Measurements from ENCODE around the gene CERS6. TPM values are rescaled to one million over a fixed set of nuclear protein-coding genes. Genes with fewer than 3 reads are reported as not detected.

The CERS6 gene
- total and polyA plus RNA-seq, 2 experiments from 2014 or later, result 8.3 to 16.0 TPM

GRCh38 chr2:168550670-168551069 is 94.6 kb downstream of the CERS6 start:
- in situ Hi-C loops (cut with MboI), result no loop called here
- no peak for DNase-seq
- Histone ChIP-seq H2AFZ (no peak overlapping the region), H3K4me3 (no peak overlapping the region), H3K27me3 (replicated peaks; ENCODE audit: insufficient read depth) (no peaks in the 10 kb centered on the region), H3K9ac (no peak overlapping the region), H3K4me2 (ENCODE audit: unreplicated experiment) (no peak overlapping the region), H3F3A (ENCODE audit: insufficient read depth) (peaks cover 14% of the 10 kb centered on the region), H3K27ac (no peak overlapping the region), H4K20me1 (ENCODE audit: insufficient read depth) (no peaks in the 10 kb centered on the region), H3K36me3 (ENCODE audit: low read depth) (no peaks in the 10 kb centered on the region), H3K4me1 (ENCODE audit: insufficient read depth) (peaks cover 9% of the 10 kb centered on the region), H3K9me3 (ENCODE audit: low read depth) (no peaks in the 10 kb centered on the region), H3K79me2 (ENCODE audit: insufficient read depth) (no peaks in the 10 kb centered on the region; the same call in 1 of the 2 replicates), H3K9me2 (ENCODE audit: insufficient read depth) (no peaks in the 10 kb centered on the region)
- TF ChIP-seq EZH2phosphoT487 (IDR thresholded peaks at IDR 0.05; ENCODE audit: insufficient read depth, low read depth) (no peak), EZH2 (IDR thresholded peaks at IDR 0.05; ENCODE audit: insufficient read depth, poor library complexity, severe bottlenecking) (no peak)
- WGBS, 2 experiments (ENCODE audit: low coverage in 1 of 2, low lambda C conversion rate in 2 of 2, missing lambda C conversion rate in 2 of 2), result 96% methylated on average over 5 of the region's 5 CpGs

GRCh38 chr2:168552450-168552856 is 96.4 kb downstream of the CERS6 start:
- no peak overlapping the region for H2AFZ ChIP-seq
- in situ Hi-C loops (cut with MboI), result no loop called here
- 79 to 81% methylated on average over 2 of the region's 2 CpGs for WGBS, 2 experiments (ENCODE audit: low coverage in 1 of 2, low lambda C conversion rate in 2 of 2, missing lambda C conversion rate in 2 of 2)
- TF ChIP-seq EZH2 (IDR thresholded peaks at IDR 0.05; ENCODE audit: insufficient read depth, poor library complexity, severe bottlenecking) (no peak), EZH2phosphoT487 (IDR thresholded peaks at IDR 0.05; ENCODE audit: insufficient read depth, low read depth) (no peak)
- no peak for DNase-seq
- H3K9me3 ChIP-seq (ENCODE audit: low read depth), result no peaks in the 10 kb centered on the region
- no peak overlapping the region for H3K4me3 ChIP-seq
- no peaks in the 10 kb centered on the region for H3K36me3 ChIP-seq (ENCODE audit: low read depth)
- H3F3A ChIP-seq (ENCODE audit: insufficient read depth), result no peaks in the 10 kb centered on the region
- no peaks in the 10 kb centered on the region for H4K20me1 ChIP-seq (ENCODE audit: insufficient read depth)
- H3K4me1 ChIP-seq (ENCODE audit: insufficient read depth), result no peaks in the 10 kb centered on the region
- no peak overlapping the region for H3K4me2 ChIP-seq (ENCODE audit: unreplicated experiment)
- no peaks in the 10 kb centered on the region; the same call in 1 of the 2 replicates for H3K79me2 ChIP-seq (ENCODE audit: insufficient read depth)
- H3K27me3 ChIP-seq (replicated peaks; ENCODE audit: insufficient read depth), result no peaks in the 10 kb centered on the region
- H3K9me2 ChIP-seq (ENCODE audit: insufficient read depth), result no peaks in the 10 kb centered on the region
- H3K27ac ChIP-seq, result no peak overlapping the region
- H3K9ac ChIP-seq, result no peak overlapping the region

- H3F3A ChIP-seq (ENCODE audit: insufficient read depth), result no peaks in the 10 kb centered on the region
- no peak overlapping the region for H3K4me3 ChIP-seq
- H3K27ac ChIP-seq, result no peak overlapping the region
- TF ChIP-seq EZH2 (IDR thresholded peaks at IDR 0.05; ENCODE audit: insufficient read depth, poor library complexity, severe bottlenecking), result no peak
- TF ChIP-seq EZH2phosphoT487 (IDR thresholded peaks at IDR 0.05; ENCODE audit: insufficient read depth, low read depth), result no peak
- H4K20me1 ChIP-seq (ENCODE audit: insufficient read depth), result no peaks in the 10 kb centered on the region
- no peaks in the 10 kb centered on the region for H3K36me3 ChIP-seq (ENCODE audit: low read depth)
- no peaks in the 10 kb centered on the region for H3K27me3 ChIP-seq (replicated peaks; ENCODE audit: insufficient read depth)
- no peak overlapping the region for H2AFZ ChIP-seq
- in situ Hi-C loops (cut with MboI), result no loop called here
- no peak overlapping the region for H3K9ac ChIP-seq
- no peaks in the 10 kb centered on the region for H3K9me2 ChIP-seq (ENCODE audit: insufficient read depth)
- no peak for DNase-seq
- no peaks in the 10 kb centered on the region for H3K9me3 ChIP-seq (ENCODE audit: low read depth)
- 96% methylated on average over 3 of the region's 3 CpGs for WGBS, 2 experiments (ENCODE audit: low coverage in 1 of 2, low lambda C conversion rate in 2 of 2, missing lambda C conversion rate in 2 of 2)
- no peaks in the 10 kb centered on the region for H3K4me1 ChIP-seq (ENCODE audit: insufficient read depth)
- H3K4me2 ChIP-seq (ENCODE audit: unreplicated experiment), result no peak overlapping the region
- no peaks in the 10 kb centered on the region for H3K79me2 ChIP-seq (ENCODE audit: insufficient read depth)
These were observed 99.2 kb downstream of the CERS6 start for GRCh38 chr2:168555283-168555682.

- Histone ChIP-seq H3K36me3 (ENCODE audit: low read depth) (no peaks in the 10 kb centered on the region), H3K27me3 (replicated peaks; ENCODE audit: insufficient read depth) (no peaks in the 10 kb centered on the region), H2AFZ (no peak overlapping the region), H3K9ac (no peak overlapping the region), H3F3A (ENCODE audit: insufficient read depth) (no peaks in the 10 kb centered on the region), H4K20me1 (ENCODE audit: insufficient read depth) (no peaks in the 10 kb centered on the region), H3K4me3 (no peak overlapping the region), H3K27ac (no peak overlapping the region), H3K9me2 (ENCODE audit: insufficient read depth) (no peaks in the 10 kb centered on the region), H3K9me3 (ENCODE audit: low read depth) (no peaks in the 10 kb centered on the region), H3K4me2 (ENCODE audit: unreplicated experiment) (no peak overlapping the region), H3K4me1 (ENCODE audit: insufficient read depth) (no peaks in the 10 kb centered on the region), H3K79me2 (ENCODE audit: insufficient read depth) (no peaks in the 10 kb centered on the region)
- WGBS, 2 experiments (ENCODE audit: low coverage in 1 of 2, low lambda C conversion rate in 2 of 2, missing lambda C conversion rate in 2 of 2), result 87% methylated on average over 2 of the region's 2 CpGs
- TF ChIP-seq EZH2phosphoT487 (IDR thresholded peaks at IDR 0.05; ENCODE audit: insufficient read depth, low read depth), result no peak
- TF ChIP-seq EZH2 (IDR thresholded peaks at IDR 0.05; ENCODE audit: insufficient read depth, poor library complexity, severe bottlenecking), result no peak
- in situ Hi-C loops (cut with MboI), result no loop called here
- DNase-seq, result no peak
These were observed 103.1 kb downstream of the CERS6 start for GRCh38 chr2:168559187-168559586.
